GM18517 (cell line): Measurements from ENCODE around the gene TMEM106C.
"Not testable (repeated sequence)": the region's sequence is repeated elsewhere in the genome, so short reads cannot be mapped to it uniquely, and the experiment has no call there.

Experiments
- ATAC-seq: cut with Tn5 transposase; IDR thresholded peaks from one replicate; pipeline ENCODE4 v1.9.1; 2021; ENCODE audit warnings: mild to moderate bottlenecking, moderate library complexity; ENCODE audit not compliant: unreplicated experiment

The TMEM106C gene

DNA sequence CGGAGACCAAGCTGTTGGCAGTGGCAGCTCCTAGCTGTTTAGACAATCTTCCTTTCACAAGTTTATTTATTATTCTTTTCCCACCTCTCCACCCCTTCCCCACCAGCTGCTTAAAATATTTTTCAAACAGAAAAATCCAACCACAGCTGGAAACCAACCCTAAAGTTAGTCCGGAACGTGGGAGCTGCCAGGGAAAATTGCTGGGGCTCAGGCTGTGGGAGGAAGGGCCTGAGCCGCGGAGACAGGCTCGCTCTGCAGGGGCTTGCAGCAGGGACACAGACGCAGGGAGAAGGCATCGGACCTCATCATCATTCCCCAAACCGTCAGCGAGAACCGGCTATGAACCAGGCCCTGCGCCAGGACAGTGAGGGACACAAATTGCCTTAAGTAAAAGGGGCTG, 16.1 kb upstream of the TMEM106C start:
- ATAC-seq = no peak

DNA sequence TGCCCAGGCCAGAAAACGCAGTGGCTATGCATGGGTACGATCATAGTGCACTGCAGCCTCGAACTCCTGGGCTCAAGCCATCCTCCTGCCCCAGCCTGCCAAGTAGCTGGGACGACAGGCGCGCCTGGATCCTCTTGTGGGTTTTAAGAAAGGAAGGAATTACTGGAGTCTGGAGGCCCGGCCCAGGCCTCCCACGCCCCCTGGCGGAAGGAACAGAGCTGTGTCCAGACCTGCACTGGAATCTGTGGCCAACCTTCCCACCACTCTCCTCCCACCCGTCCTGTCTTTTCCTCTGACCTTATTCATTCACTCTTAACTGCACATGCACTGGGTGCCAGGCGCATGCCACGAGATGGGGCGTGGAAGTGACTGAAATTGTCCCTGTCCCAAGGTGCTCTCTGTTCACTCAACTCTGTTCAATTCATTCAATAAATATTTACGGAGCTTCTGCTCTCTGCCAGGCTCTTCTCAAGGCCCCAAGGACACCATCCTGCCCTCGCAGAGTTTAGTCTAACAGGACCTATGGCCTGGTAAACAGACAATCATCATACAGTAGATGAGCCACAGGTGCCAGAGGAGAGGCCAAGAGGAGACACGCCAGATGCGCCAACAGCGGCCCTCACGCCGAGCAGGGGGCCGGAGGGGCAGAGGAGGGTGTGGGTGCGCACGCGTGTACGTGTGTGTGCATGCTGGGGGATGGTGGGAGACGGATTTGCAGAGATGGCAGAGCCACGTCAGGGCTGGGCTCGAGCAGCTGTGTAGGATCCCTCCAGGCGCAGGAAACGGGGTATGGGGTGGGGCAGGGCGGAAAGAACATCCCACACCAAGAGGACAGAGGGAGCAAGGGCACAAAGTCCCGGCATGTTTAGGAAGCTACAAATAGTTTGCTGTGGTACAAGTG, 13.7 kb upstream of the TMEM106C start:
- no peak for ATAC-seq

DNA sequence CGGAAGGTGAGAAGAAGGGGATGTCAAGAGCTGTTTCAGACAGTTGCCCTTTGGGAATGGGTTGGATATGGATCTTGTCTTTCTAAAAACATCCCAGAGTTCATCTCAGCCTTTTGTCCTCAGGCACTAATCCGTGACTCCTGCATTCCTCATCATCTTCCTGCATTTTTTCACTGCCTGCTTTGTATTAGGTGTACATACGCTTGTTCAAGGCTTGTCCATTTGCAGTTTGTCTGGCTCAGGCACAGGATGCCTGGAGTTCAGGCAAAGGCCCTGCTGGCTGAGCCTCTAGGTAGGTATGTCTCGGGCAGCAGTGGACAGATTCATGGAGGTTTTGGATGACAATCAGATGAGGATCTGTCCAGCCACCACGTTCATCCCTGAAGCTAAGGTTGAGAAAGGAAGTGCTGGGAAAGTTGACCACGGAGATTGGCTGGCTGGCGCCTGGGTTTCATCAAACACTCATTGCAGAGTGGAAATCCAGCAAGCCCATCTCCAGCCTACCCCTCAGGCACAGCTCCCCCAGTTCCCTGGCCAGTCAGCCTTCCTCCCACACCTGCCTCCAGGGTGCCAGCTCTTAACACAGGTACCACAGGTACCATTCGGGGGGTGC, 12.4 kb upstream of the TMEM106C start:
- ATAC-seq = no peak

DNA sequence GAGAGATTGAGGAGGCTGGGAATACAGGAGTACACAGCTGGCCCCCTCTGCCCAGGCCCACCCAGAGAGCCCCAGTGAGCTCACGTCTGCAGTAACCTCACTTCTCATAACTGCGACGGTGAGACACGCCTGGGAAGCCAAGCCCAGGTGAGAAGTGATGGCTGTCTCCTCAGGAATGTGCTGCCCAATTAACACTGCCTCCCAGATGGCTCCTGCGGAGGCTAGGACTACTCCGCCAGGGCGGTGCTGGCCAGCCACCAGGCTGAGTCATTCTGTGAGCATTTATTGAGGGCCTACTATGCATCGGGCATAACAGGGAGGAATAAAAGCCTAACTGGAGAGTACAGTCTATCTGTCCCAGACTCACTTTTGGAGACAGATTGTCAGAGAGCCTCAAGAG, 9.3 kb upstream of the TMEM106C start:
- no peak for ATAC-seq

DNA sequence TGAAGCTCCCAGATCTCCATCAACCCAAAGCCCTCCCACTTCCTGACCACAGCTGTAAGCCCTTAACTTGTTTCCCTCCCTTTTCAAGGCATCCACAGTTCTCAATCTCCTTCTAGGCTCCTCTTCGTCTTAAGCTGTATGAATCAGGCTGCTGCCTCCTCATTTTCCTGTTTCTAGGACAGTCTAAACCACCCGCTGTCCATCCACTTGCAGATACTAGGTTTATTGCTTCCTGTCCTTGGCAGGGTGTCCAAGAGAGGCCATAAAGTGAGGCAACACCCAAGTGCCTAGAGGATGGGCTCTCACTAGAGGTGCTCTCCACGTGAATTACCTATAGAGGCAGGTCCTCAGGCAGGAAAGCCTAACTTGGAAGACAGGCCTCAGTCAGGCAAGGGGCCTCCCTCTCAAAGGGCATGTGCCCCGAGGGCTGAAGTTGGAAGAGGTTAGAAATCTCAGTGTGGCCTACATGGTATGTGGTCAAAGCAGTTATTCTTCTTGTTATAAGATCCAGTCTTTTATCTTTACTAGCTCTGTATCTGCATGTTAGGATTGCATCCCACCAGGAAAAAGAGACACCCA, 8.8 kb upstream of the TMEM106C start:
- no peak for ATAC-seq

DNA sequence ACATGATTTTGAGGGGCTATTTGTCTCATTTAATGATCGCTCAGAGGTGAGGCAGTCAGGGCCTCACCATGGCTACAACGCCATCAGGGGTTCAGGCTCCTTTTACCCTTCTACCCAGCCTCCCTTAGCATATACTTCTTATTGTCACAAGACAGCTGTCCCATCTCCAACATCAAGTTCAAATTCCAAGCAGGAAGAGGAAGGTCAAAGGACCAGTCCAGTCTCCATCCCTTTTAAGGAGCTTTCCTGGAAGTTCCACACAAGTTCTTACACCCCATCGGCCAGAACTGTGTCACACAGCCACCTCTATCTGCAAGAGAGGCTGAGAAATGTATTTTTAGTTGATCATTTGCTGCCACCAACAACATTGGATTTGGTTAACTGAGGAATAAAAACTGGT, 8.3 kb upstream of the TMEM106C start:
- no peak for ATAC-seq

DNA sequence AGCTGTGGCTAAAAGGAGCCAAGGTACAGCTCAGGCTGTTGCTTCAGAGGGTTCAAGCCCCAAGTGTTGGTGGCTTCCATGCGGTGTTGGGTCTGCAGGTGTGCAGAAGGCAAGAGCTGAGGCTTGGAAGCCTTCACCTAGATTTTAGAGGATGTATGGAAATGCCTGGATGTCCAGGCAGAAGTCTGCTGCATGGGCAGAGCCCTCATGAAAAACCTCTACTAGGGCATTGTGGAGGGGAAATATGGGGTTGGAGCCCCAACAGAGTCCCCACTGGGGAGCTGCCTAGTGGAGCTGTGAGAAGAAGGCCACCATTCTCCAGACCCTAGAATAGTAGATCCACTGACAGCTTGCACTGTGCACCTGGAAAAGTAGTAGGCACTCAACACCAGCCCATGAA, 5.7 kb upstream of the TMEM106C start:
- not testable (repeated sequence) for ATAC-seq

DNA sequence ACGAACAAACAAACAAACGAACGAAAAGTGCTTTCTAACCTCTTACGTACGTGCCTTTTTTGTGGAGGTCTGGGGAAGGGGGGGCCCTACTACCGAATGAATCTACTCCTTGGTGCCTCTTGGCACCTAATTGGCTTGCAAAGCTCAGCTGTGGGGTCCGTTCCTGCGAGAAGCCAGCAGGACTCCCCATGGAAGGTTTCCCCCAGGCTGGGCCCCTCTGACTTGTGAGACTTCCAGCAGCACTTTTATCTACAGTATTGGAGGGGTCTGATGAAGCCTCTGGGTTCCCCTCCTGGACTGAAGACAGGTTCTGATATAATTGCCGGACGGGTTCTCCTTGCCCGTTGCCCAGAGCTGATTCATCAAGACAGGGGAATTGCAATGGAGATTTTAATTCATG, 1.2 kb upstream of the TMEM106C start:
- no peak for ATAC-seq

DNA sequence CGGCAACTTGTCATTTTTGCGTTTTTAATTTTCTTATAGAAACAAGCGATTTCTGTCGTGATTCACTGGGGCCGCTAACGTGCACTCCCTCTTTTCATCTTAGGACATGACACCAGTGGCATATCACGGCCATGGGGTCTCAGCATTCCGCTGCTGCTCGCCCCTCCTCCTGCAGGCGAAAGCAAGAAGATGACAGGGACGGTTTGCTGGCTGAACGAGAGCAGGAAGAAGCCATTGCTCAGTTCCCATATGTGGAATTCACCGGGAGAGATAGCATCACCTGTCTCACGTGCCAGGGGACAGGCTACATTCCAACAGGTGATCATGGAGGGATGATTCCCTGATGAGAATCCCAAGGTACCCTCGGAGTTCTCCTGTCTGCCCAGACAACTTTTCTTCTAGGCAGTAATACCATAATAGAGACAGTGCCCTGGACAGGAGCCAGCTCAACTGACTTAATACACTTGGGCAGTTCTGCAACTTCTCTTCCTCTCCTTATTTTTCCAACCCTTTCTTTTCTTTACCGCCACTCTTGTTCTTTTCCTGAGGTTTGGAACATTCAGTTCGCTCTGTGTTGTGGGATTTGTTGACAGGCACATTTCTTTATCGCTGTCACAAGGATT, 821 bp downstream of the TMEM106C start:
- no peak for ATAC-seq

DNA sequence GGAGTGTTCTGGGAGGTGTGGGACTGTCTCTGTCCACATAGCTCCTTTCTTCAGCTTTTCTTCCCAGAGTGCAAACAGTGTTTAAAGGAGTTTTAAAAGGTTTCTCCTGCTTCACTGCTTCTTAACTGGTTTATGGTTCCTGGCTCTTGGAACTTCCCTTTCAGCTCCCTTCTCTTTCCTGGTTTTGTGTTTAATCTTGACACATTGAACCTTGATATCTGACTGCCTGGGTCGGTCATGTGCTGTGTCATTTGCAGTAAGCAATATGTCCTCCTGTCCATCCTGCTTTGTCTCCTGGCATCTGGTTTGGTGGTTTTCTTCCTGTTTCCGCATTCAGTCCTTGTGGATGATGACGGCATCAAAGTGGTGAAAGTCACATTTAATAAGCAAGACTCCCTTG, 2.2 kb downstream of the TMEM106C start:
- no peak for ATAC-seq

DNA sequence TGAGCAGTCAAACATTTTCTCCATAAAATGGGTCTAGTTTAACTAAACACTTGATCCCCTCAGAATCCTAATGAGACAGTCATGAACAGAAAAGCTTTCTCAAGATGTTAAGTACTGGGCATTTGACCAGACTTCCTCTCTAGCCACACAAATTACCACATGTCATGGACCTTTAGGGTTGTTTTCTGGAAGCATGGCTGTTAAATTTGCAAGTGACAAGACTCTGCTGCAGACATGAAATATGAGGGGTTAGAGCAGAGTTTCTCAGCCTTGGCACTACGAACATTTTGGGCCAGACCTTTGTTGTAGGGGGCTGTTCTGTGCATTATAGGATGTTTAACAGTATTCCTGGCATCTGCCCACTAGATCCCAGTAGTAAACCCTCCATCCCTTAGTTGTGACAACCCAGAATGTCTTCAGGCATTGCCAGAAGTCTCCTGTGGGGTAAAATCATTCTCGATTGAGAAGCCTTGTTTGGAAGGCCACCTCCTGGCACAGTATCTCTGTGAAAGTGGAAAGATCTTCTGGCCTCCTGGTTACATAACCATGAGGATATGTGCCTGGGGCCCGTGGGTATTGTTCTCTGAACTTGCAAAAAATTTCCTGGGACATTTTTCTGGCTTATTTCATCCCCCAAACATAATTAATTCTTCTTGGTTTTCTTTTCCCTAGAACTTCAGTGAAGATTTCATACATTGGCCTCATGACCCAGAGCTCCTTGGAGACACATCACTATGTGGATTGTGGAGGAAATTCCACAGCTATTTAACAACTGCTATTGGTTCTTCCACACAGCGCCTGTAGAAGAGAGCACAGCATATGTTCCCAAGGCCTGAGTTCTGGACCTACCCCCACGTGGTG, 4.3 kb downstream of the TMEM106C start:
- ATAC-seq = no peak

DNA sequence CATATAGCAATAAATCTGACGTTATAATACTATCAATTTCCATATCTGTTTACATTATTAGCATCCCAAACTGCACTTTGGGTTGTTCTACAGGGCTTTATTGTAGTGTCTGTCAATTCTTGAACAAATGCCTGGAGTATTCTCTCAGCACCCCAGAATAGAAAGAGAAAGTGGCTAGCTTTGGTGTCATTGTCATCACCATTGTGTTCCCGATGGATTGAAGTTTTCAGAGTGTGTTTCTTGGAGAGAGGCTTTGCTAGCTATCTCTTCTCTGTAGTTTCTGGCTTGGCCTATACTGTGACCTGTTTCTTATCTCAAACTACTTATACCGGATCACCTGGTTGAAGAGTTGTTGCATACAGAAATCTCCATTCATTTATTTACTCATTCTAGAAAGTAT, 6.4 kb downstream of the TMEM106C start:
- no peak for ATAC-seq

DNA sequence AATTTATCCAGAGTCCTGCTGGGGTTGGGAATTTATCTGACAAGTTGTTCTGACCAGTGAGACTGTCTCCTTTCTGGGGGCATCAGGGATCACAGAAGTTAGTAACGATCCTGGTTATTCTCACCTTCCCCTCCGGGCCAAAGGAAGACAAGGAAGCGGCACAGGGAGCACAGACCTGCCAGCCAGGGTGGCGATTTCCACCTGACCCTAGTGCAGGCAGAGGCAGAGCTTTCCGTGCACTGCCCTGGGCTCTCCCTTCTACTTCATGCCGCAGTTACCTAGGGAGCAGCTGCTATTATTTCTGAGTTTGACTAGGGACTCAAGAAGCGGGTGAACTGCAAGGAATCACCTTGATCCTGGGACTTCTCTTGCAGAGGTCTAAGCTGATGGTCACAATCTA, 7.4 kb downstream of the TMEM106C start:
- no peak for ATAC-seq

DNA sequence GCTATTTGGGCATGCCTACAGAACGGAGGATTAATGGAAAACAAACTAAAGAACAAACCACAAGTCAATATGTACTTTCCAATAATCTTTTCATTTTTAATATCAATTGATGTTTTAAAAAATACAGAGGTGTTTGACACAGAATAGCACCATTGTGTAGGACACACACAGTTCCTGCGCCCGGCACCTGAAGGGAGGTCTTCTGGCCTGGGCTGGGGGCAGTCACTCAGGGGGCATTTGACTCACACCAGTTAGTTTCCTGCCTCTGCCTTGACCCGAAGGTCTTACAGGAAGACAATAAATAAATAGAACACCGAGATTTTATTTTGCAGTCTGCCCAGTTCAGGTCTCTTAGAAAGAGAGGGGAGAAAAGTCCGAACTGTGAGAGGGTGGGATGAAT, 9.5 kb downstream of the TMEM106C start:
- no peak for ATAC-seq

DNA sequence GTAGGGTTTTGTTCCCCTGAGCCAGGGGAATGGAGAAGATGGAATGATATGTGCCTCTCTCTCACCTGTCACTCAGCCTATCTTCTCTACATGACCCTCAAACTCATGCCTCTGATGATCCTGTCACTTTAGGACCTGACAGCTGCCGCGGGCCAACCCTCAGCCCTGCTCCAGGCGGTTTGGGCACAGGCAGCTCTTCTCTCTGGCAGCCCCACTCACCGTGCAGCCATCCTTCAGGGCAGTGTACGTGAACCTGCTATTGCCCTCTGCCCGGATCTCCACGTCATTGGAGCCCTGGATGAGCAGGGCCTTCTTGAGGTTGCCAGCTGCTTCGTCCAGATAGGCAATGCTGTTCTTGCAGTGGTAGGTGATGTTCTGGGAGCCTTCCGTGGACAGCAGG, 10.5 kb downstream of the TMEM106C start:
- ATAC-seq = no peak

DNA sequence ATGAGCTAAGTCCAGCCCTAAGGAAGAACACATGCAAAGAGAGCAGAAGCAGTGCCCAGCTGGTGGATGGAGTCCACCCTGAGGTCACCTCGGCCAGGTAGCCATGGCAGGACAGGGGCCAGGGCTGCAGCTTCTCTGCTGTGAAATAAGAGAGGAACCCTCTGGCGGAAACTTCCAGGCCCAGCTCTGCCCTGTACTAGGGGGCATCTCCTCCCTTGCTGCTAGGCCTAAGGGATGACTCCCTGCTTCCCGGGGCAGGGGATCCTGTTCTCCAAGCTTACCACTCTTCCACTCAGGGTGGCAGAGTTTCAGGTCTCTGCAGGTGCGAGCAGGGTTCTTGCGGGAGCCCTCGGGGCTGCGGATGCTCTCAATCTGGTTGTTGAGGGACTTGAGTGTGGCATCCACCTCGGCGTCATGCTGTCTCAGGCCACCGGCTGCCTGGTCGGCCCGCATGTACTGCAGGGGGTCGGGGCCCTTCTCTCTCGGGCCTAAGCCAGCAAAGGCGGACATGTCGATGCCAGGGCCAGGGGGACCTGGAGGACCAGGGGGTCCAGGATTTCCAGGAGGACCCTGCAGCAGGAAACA, 11.7 kb downstream of the TMEM106C start:
- ATAC-seq = no peak

DNA sequence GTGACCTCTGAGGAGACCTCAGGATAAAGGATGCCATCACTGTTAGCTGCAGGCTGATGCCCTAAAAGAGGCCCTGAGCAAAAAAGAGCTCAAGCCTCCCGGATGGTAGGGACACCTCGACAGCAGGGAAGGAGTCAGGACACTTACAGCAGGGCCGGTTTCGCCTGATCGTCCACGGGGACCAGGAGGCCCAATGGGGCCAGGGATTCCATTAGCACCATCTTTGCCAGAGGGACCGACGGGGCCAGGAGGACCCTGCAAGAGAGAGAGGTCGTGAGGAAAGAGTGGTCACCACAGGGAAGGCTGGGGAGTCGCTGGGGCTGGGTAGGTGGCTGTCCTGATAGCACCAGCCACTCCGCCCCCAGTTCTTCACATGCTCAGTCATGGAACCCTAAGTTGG, 12.4 kb downstream of the TMEM106C start:
- ATAC-seq = no peak

DNA sequence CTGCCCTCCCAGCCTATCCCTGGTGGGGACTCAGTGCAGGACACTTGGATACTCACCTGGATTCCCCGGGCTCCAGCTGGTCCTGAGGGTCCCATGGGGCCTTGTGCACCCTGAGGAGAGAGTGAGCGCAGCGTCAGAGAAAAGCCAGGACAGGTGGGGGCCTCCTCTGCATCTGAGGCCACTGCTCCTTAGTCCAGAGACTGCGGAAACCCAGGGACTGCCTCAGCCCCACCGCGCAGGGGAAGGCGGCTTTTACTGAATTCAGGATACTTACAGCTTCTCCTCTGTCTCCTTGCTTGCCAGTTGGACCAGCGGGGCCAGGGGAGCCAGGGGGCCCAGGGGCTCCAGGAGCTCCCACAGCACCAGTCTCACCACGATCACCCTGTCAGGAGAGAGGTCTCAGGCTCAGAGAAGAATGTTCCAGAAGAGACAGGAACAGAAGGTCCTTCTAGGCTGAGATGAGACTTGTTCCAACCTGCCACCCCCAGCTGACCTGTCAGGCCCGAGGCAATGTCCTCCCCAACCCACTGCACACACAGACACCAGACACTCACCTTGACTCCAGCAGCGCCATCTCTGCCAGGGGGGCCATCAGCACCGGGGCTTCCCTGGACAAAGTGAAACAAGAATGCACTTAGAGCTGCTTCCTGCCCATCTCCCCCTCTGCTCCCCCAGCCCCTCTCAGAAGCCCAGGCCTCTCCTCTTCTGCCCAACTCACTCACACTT, 13.8 kb downstream of the TMEM106C start:
- no peak for ATAC-seq

DNA sequence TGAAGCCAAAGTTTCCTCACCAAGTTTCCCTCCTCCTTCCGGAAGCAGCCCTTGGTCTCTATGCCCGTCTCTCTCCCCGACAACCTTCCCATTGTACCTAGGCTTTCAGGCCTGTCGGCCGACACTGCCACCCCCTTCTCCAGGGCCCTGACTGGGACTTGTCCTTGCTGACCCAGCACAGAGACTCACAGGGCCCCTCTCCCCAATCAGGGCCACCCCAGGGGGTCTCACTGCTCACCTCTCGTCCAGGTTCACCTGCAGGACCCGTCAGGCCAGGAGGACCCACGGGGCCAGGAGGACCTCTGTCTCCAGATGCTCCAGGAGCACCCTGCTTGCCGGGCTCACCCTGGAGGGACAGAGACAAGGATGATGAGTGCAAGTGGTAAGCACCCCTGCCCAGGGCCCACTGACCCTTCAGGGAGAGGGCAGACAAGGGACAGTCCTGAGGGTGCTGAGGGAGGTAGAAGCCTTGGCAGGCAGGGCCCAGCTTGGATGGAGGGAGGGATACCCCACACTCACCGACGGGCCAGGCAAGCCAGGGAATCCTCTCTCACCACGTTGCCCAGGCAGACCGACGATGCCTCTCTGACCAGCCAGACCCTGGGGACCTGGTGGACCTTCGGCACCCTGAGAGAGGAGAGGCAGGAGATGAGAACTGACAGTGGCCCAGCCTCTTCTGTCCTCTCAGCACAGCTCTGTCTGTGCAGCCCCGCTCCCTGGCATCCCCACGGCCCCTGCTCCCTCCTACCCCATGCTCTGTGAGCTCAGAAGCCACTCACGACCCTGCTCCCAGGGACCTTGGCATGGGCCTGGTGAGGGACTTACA, 14.6 kb downstream of the TMEM106C start:
- no peak for ATAC-seq
